Liver (tissue), 3 donors: ENCODE measurements around the gene BEGAIN.

Experiments used
- GABPA ChIP-seq, 2 donors: IDR thresholded peaks in 1 of 2; conservative IDR thresholded peaks in 1 of 2; 2 replicates each; pipeline ENCODE4 v1.6.1; 2016; ENCODE audit warnings: antibody characterized with exemption in 2 of 2, mild to moderate bottlenecking in 1 of 2, moderate library complexity in 1 of 2
- HNF4A ChIP-seq, 2 donors: conservative IDR thresholded peaks; 2 replicates each; pipeline ENCODE4 v1.6.1; 2016; ENCODE audit warnings: antibody characterized with exemption in 2 of 2, mild to moderate bottlenecking in 2 of 2
- HNF4G ChIP-seq: IDR thresholded peaks from 2 replicates; pipeline ENCODE4 v1.6.1; 2016; ENCODE audit warnings: antibody characterized with exemption
- SP1 ChIP-seq: IDR thresholded peaks from 2 replicates; pipeline ENCODE4 v1.6.1; 2018; ENCODE audit warnings: antibody characterized with exemption, mild to moderate bottlenecking
- YY1 ChIP-seq: IDR thresholded peaks from 2 replicates; pipeline ENCODE4 v1.6.1; 2016; ENCODE audit warnings: antibody characterized with exemption, mild to moderate bottlenecking
- TF ChIP-seq, protein P1 (sequence below): fragments of 150-350 bp; IDR thresholded peaks from 2 replicates; pipeline ENCODE4 v1.5.1; 2017; ENCODE audit warnings: improper control_type of control experiment, low read depth, low read length; ENCODE audit not compliant: missing input control
- TF ChIP-seq, protein P2 (sequence below): IDR thresholded peaks from 2 replicates; pipeline ENCODE4 v1.6.1; 2016; ENCODE audit warnings: antibody characterized with exemption, mild to moderate bottlenecking
- donor health status: healthy.
- donor health status: healthy.

DNA sequence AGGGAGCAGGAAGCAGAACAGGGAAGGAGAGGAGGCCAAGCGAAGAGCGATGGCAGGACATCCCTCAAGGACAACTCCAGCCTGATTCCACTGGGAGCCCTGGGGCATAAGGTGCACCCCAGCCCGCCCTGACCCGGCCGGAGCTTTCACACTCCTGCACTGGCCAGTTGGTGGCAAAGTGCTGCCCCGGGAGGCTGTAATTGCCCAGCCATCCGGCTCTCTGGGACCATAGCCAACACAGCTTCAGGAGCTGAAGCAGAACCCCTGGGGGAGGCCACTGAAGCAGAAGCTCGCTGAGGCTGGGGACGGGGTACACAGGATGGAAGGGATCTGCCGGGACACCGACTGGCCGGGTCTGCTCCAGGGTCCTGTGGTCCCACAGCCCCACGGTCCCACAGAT, 41.9 kb upstream of the BEGAIN start:
- TF ChIP-seq, protein P1, sequence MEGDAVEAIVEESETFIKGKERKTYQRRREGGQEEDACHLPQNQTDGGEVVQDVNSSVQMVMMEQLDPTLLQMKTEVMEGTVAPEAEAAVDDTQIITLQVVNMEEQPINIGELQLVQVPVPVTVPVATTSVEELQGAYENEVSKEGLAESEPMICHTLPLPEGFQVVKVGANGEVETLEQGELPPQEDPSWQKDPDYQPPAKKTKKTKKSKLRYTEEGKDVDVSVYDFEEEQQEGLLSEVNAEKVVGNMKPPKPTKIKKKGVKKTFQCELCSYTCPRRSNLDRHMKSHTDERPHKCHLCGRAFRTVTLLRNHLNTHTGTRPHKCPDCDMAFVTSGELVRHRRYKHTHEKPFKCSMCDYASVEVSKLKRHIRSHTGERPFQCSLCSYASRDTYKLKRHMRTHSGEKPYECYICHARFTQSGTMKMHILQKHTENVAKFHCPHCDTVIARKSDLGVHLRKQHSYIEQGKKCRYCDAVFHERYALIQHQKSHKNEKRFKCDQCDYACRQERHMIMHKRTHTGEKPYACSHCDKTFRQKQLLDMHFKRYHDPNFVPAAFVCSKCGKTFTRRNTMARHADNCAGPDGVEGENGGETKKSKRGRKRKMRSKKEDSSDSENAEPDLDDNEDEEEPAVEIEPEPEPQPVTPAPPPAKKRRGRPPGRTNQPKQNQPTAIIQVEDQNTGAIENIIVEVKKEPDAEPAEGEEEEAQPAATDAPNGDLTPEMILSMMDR = no peak
- TF ChIP-seq HNF4A (conservative IDR thresholded peaks at IDR 0.05) (no peak), SP1 (no peak), HNF4G (no peak), GABPA (IDR thresholded peaks at IDR 0.05 in 1 of 2, conservative IDR thresholded peaks at IDR 0.05 in 1 of 2) (no peak), YY1 (no peak)
- TF ChIP-seq, protein P2, sequence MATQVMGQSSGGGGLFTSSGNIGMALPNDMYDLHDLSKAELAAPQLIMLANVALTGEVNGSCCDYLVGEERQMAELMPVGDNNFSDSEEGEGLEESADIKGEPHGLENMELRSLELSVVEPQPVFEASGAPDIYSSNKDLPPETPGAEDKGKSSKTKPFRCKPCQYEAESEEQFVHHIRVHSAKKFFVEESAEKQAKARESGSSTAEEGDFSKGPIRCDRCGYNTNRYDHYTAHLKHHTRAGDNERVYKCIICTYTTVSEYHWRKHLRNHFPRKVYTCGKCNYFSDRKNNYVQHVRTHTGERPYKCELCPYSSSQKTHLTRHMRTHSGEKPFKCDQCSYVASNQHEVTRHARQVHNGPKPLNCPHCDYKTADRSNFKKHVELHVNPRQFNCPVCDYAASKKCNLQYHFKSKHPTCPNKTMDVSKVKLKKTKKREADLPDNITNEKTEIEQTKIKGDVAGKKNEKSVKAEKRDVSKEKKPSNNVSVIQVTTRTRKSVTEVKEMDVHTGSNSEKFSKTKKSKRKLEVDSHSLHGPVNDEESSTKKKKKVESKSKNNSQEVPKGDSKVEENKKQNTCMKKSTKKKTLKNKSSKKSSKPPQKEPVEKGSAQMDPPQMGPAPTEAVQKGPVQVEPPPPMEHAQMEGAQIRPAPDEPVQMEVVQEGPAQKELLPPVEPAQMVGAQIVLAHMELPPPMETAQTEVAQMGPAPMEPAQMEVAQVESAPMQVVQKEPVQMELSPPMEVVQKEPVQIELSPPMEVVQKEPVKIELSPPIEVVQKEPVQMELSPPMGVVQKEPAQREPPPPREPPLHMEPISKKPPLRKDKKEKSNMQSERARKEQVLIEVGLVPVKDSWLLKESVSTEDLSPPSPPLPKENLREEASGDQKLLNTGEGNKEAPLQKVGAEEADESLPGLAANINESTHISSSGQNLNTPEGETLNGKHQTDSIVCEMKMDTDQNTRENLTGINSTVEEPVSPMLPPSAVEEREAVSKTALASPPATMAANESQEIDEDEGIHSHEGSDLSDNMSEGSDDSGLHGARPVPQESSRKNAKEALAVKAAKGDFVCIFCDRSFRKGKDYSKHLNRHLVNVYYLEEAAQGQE = no peak
